Mucosa of gallbladder (tissue), 1 donor: ENCODE measurements around the gene HNRNPAB. TPM values are rescaled to one million over a fixed set of nuclear protein-coding genes. Genes with fewer than 3 reads are reported as not detected.
A peak's percentile ranks its signal among the peaks of the same experiment; 100 is the strongest.
"Not testable (repeated sequence)": the region's sequence is repeated elsewhere in the genome, so short reads cannot be mapped to it uniquely, and the experiment has no call there.

Experiments used
- DNase-seq: peaks from one replicate; pipeline ENCODE4 v3.0.0-alpha.2; 2020; ENCODE audit warnings: low spot score
- total RNA-seq: library from RNA; stranded (reverse); gene quantifications from one replicate; pipeline ENCODE4 v1.2.1, GENCODE V29; 2021
- donor health status: DM: no; HTN: no; CAD: no.

The HNRNPAB gene
- total RNA-seq, 1 donor from 2014 or later, result 110 TPM

DNA sequence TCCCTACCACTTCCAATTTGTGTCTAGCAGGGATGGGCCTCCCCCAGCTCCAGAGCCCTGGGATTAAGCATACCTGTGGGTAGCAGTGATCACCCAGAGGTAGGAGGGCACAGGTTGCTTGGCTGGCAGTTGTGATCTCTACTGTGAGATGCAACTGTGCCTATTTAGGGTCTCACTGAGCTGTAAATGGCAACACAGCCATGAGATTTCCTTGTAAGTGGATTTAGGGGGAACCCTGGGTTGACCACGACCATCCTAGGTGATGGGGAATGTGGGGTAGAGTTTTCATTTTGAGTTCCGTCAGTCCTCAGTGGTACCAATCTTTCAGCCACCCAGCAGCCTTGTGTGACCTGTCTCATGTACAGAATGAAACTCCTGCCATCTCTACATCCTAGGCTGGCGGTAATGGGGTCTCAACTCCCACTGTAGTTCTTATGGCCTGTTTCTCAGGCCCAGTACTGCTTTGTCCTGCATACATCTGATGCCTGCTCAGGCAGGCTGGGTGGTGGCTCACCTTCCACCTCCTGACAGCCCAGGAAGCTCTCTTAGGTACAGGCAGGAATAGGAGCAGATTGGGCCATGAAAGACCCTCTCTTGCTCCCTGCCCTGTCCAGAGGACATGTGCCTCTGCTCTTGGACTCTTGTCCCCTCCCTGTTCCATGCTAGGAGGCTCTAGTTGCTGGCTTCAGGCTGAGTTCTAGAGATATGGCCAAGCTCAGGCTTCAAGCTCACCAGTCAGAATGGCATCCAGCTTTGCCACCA, 8.1 kb downstream of the HNRNPAB start:
- DNase-seq, result no peak

GRCh38 chr5:178213003-178213461, 8.7 kb downstream of the HNRNPAB start:
- no peak for DNase-seq

DNA sequence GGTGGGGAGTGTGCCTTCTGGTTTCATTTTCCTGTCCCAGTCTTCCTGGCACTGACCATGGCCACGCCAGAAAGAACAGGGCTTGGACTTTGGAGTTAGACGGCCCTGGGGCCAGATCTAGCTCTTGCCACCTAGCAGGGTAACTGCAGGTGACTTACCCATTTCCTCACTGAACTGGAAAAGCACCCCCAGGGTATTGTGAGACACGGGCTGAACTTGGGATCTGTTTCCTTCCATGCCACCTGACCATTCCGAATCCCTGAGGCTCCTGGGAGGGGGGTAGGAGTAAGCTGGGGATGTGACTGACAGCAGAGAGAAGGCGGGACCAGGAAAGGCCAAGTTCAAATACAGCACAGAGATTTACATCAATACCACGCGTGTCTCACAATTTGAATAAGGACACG, 9.4 kb downstream of the HNRNPAB start:
- peak; percentile 72 for DNase-seq

GRCh38 chr5:178214160-178214803, 9.9 kb downstream of the HNRNPAB start:
- DNase-seq, result no peak

DNA sequence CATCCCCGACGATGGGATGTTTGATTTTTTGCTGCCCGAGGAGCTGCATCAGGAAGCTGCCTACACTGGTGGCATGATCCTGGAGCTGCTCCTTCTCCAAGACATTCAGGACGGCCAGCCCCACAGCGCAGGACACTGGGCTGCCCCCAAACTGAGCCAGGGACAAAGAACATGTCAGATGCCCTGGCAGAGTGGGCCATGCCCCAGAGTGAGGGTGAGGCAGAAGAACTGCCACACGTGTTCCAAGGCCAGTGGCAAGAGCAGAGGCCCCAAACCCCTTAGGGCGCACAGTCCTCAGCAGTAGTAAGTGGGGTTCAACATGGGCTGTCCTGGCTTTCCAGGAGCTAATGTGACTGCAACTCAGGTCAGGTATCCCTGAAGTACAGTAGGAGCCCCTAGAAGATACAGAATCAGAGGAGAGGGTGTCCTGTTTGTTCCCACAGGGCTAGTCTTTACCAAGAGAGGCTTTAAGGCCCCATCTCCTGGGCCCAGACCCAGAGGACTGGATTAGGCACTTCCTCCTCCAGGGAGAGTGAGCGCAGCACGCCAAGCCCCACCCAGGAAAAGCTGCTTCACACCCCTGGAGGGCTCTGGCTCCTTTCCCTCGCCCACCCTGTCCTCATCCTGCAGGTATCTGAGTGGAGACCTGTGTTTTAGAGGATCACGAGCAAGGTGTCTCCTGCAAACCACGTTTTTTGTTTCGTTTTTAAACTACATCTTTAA, 11.1 kb downstream of the HNRNPAB start:
- DNase-seq, result no peak

- DNase-seq, result no peak
These were observed 11.8 kb downstream of the HNRNPAB start for GRCh38 chr5:178216088-178216534.

- no peak for DNase-seq
These were observed 12.4 kb downstream of the HNRNPAB start for GRCh38 chr5:178216779-178217178.

DNA sequence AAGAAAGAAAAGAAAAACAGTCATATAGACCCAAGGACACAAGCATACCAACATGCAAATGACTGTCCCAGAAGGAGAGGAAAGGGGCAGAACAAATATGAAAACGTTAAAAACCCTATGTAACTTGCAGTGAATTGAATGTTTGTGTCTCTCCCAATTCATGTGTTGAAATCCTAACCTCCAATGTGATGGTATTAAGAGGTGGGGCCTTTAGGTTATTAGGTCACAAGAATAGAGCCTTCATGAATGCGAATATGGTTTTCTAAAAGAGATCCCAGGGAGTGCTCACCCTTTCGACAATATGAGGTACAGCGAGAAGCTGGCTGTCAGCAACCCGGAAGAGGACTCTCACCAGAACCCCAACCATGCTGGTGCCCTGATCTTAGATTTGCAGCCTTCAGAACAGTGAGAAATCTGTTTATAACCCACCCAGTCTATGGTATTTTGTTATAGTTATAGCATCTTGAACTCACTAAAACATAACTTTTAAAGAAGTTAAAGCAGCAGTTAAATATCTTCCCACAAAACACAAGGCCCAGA, 14.0 kb downstream of the HNRNPAB start:
- no peak for DNase-seq

- no peak for DNase-seq
These were observed 14.5 kb downstream of the HNRNPAB start for GRCh38 chr5:178218827-178219226.

GRCh38 chr5:178221282-178221681, 16.9 kb downstream of the HNRNPAB start:
- no peak for DNase-seq

- no peak for DNase-seq
These were observed 17.5 kb downstream of the HNRNPAB start for GRCh38 chr5:178221853-178222252.

GRCh38 chr5:178222292-178222691, 18.0 kb downstream of the HNRNPAB start:
- no peak for DNase-seq

GRCh38 chr5:178223196-178223773, 19.0 kb downstream of the HNRNPAB start:
- DNase-seq, result no peak

- DNase-seq, result no peak
These were observed 19.5 kb downstream of the HNRNPAB start for GRCh38 chr5:178223828-178224335.

DNA sequence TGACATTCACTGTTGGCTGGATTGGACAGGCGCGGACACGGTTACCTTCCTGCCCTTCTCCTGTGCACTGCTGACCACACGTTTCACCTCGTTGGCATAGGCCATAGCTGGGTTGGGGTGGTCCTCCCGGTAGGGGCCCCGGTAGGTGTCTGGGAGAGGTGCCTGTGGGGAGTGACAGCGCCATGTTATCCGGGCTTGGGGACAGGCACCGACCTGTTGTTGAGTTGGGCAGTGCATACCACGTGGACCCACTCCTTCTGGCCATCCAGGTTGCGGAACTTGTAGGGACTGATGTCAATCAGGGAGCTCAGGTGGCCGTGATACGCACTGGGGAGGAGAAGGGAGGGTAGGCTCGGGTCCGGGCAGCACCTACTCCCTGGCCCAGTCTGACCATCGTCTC, 20.1 kb downstream of the HNRNPAB start:
- no peak for DNase-seq

- no peak for DNase-seq
These were observed 20.8 kb downstream of the HNRNPAB start for GRCh38 chr5:178225174-178225573.

GRCh38 chr5:178227138-178227659, 22.9 kb downstream of the HNRNPAB start:
- no peak for DNase-seq

DNA sequence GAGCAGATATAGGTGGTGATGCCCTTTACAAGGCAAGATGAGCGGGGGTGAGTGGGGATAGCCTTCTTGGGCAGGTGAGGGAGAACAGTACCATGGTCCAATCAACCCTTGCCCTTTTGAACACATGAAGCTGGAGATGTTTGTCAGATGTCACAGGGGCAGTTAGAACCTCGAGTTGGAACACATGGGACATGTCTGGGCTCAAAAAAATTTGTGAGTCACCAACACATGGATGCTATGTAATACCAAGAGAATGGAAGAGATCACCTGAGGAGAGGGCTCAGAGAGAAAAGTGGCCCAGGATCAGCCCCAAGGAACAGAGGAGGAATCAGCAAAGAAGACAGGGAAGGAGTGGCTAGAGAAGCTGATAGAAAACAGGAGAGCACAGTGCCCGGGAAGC, 23.6 kb downstream of the HNRNPAB start:
- no peak for DNase-seq

DNA sequence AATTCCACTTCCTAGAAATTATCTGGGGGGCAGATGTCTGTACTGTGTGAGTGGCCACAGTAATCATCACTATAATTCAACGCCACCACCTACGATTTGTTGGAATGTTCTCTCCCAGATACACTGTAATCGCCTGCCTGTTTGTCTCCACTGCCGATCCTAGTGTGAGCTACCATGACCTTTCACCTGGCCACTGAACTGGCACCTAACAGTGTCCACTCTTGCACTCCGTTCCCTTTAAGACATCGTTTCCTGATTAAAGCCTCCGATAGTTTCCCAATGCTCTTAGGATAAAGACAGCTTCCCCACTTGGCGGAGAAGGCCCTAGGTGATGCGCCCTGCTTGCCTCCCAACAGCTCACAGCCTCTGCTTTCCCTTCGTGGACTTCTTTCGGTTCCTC, 24.3 kb downstream of the HNRNPAB start:
- DNase-seq, result no peak

DNA sequence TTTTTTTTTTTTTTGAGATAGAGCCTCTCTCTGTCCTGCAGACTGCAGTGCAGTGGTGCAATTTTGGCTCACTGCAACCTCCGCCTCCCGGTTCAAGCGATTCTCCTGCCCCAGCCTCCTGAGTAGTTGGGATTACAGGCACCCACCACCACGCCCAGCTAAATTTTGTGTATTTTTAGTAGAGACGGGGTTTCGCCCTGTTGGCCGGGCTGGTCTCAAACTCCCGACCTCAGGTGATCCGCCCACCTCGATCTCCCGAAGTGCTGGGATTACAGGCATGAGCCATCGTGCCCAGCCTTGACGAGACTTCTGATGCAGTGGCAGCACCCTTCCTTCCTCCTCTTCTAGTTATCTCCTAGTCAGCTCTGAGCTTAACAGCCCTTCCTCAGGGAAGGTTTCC, 24.8 kb downstream of the HNRNPAB start:
- DNase-seq, result not testable (repeated sequence)

- DNase-seq, result no peak
These were observed 25.5 kb downstream of the HNRNPAB start for GRCh38 chr5:178229861-178230260.
